GM19324 (cell line): ENCODE data around the gene USH2A.

Experiments
- ATAC-seq: cut with Tn5 transposase; IDR thresholded peaks from one replicate; pipeline ENCODE4 v1.9.1; 2021; ENCODE audit warnings: mild to moderate bottlenecking, moderate library complexity; ENCODE audit not compliant: unreplicated experiment, low FRiP score

The USH2A gene

GRCh38 chr1:215665215-215665614 is 758.0 kb downstream of the USH2A start:
- no peak for ATAC-seq

- ATAC-seq = no peak
These were observed 762.2 kb downstream of the USH2A start for GRCh38 chr1:215661033-215661432.

GRCh38 chr1:215660259-215660658 is 763.0 kb downstream of the USH2A start:
- no peak for ATAC-seq

GRCh38 chr1:215657047-215657446 is 766.2 kb downstream of the USH2A start:
- ATAC-seq = no peak

- ATAC-seq = no peak
These were observed 770.9 kb downstream of the USH2A start for GRCh38 chr1:215652371-215652770.

GRCh38 chr1:215651867-215652266 is 771.4 kb downstream of the USH2A start:
- no peak for ATAC-seq

- no peak for ATAC-seq
These were observed 772.6 kb downstream of the USH2A start for GRCh38 chr1:215650446-215651149.

- ATAC-seq = no peak
These were observed 774.3 kb downstream of the USH2A start for GRCh38 chr1:215648957-215649356.

GRCh38 chr1:215647738-215648137 is 775.5 kb downstream of the USH2A start:
- ATAC-seq = no peak

- no peak for ATAC-seq
These were observed 777.4 kb downstream of the USH2A start for GRCh38 chr1:215645861-215646260.

GRCh38 chr1:215645182-215645581 is 778.1 kb downstream of the USH2A start:
- ATAC-seq = no peak

- ATAC-seq = no peak
These were observed 779.5 kb downstream of the USH2A start for GRCh38 chr1:215643592-215644321.

- ATAC-seq = no peak
These were observed 782.7 kb downstream of the USH2A start for GRCh38 chr1:215640429-215641148.

- ATAC-seq = no peak
These were observed 786.1 kb downstream of the USH2A start for GRCh38 chr1:215637041-215637573.

- no peak for ATAC-seq
These were observed 786.8 kb downstream of the USH2A start for GRCh38 chr1:215636258-215636965.

GRCh38 chr1:215635827-215636226 is 787.4 kb downstream of the USH2A start:
- no peak for ATAC-seq

GRCh38 chr1:215631489-215631888 is 791.8 kb downstream of the USH2A start:
- no peak for ATAC-seq

GRCh38 chr1:215631040-215631439 is 792.2 kb downstream of the USH2A start:
- no peak for ATAC-seq

- no peak for ATAC-seq
These were observed 797.3 kb downstream of the USH2A start for GRCh38 chr1:215625949-215626348.

GRCh38 chr1:215623162-215623561 is 800.1 kb downstream of the USH2A start:
- ATAC-seq = no peak

GRCh38 chr1:215617979-215618378 is 805.3 kb downstream of the USH2A start:
- ATAC-seq = no peak
